Kidney tubule cell (primary cell): ENCODE data around the gene TGFBR2.

Source experiments
- DNase-seq: peaks from one replicate; pipeline ENCODE4 v3.0.0-alpha.2; 2018; ENCODE audit warnings: low spot score

Gene TGFBR2

DNA sequence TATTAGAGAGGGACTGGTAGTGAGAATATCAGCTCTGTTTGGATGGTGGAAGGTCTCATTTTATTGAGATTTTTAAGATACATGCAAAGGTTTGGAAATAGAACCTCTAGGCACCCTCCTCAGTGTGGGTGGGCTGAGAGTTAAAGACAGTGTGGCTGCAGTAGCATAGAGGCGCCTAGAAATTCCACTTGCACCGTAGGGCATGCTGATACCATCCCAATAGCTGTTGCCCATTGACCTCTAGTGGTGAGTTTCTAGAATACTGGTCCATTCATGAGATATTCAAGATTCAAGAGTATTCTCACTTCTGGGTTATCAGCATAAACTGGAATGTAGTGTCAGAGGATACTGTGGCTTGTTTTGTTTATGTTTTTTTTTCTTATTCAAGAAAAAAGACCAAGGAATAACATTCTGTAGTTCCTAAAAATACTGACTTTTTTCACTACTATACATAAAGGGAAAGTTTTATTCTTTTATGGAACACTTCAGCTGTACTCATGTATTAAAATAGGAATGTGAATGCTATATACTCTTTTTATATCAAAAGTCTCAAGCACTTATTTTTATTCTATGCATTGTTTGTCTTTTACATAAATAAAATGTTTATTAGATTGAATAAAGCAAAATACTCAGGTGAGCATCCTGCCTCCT, 87.2 kb downstream of the TGFBR2 start:
- peak; percentile 71 for DNase-seq

DNA sequence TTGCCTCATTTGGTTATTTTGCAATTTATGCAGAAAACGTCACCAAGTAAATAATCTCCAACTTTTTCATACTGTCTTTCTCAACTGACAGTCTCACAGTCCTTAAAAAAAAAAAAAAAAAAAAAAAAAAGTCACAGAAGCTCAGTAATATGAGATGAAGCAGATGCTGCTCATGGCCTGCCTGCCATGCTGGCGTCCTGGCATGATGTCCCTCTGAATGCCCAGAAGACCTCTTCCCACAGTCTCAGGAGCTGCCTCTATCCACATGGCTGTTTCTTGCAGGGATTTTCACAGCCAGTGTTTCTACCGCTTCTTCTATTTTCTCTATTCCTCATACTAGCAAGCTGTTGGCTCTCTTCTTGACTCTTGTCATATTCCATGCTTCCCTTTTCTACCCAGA, 87.7 kb downstream of the TGFBR2 start:
- DNase-seq = no peak

- DNase-seq = no peak
Observed at GRCh38 chr3:30694668-30695067, 88.3 kb downstream of the TGFBR2 start.

DNA sequence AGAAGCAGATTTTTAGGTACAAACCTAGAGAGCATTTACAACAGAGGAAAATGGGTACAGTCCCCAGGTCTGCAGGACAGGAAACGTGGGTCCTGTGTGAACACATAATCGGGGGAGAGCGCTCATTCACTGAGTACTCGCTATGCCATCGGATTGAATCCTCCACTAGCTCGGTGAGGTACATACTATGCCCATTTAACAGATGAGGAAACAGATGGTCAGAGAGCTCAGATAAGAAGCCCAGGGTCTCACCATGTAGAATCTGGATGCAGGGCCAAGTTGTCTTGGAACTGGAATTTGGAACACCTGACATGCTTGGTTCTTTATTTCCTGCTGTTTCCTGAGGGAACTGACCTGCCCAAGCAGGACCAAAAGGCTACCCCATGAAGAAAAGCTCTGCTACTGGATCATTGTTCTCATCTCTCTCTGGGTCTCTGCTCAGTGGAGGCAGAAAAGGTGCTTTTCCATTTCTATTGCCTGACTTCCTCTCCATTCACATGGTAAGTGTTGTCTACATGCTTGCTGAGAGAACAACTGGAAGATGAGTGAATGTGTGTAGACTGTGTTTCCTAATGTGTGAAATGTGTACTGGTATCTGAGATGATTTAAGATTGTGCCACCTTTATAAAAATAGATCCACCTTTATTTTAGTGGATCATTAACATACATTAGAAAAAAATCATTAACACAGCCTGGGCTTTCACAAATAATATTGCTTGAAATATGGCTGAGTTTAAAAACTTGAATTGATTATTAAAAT, 89.1 kb downstream of the TGFBR2 start:
- no peak for DNase-seq

DNA sequence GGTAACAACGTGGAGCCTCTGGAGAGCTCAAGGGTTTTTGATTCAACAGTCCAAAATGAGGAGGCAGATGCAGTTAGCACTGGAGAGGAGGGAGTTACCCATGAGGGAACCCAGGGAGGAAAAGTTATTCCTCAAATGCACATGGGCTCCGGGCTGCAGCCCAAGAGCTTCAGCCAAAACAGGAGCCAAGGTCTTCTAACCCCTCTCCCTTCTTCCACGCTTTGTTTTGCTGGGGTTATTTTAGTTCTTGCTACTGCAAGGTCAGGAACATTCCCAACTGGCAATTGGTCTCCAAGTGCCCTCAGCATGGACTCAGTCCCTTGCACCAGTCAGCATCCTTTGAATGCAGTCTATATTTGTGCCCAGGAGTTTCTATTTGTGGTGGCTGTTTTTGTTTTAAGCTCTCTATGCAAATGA, 90.0 kb downstream of the TGFBR2 start:
- DNase-seq = no peak

DNA sequence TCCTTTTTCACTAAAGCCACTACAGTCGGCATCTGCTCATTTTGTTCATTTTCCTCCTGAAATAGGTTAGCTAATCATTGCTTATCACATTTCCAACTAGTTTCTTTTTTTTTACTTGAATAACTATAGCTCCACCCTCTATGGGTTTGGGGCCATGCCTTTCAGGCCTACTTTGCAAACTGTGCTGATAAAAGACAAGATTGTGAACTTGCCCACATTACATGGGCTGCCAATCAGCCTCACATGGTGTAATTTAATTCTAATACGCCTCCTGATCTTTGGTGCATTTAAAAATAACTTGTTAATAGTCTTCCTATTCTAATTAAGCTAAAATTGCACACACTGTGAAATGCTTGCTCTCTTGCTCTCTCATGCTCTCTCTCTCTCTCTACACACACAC, 90.5 kb downstream of the TGFBR2 start:
- no peak for DNase-seq

- DNase-seq = no peak
Observed at GRCh38 chr3:30698549-30698948, 92.1 kb downstream of the TGFBR2 start.

GRCh38 chr3:30699927-30700326, 93.5 kb downstream of the TGFBR2 start:
- no peak for DNase-seq

- no peak for DNase-seq
Observed at GRCh38 chr3:30700702-30701321, 94.4 kb downstream of the TGFBR2 start.

- no peak for DNase-seq
Observed at GRCh38 chr3:30702038-30702827, 95.8 kb downstream of the TGFBR2 start.

DNA sequence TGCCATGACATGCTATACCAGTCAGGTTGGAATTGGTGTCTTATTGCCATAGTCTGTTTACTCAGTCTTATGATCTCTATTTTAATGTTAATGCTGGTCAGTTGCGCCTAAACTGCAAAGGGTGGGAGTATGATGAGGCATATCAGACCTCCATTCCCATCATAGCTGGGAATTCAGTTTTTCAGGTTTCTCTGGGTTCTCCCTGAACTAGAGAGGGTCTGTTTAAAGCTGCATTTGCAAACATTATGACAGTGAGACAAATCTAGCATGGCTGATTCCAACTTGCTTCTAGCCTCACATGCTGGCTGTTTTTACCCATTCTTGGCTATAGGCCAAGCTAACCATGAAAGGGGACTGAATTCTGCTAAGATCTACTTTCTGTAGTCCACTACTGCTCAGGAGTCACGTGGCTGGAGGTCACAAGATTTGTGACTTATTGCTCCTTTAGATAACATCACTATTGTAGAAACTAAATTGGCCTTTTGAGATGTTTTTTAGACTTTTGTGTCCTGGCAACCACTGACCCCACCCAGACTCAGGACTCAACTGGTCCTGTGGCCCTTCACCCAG, 96.5 kb downstream of the TGFBR2 start:
- DNase-seq = no peak

DNA sequence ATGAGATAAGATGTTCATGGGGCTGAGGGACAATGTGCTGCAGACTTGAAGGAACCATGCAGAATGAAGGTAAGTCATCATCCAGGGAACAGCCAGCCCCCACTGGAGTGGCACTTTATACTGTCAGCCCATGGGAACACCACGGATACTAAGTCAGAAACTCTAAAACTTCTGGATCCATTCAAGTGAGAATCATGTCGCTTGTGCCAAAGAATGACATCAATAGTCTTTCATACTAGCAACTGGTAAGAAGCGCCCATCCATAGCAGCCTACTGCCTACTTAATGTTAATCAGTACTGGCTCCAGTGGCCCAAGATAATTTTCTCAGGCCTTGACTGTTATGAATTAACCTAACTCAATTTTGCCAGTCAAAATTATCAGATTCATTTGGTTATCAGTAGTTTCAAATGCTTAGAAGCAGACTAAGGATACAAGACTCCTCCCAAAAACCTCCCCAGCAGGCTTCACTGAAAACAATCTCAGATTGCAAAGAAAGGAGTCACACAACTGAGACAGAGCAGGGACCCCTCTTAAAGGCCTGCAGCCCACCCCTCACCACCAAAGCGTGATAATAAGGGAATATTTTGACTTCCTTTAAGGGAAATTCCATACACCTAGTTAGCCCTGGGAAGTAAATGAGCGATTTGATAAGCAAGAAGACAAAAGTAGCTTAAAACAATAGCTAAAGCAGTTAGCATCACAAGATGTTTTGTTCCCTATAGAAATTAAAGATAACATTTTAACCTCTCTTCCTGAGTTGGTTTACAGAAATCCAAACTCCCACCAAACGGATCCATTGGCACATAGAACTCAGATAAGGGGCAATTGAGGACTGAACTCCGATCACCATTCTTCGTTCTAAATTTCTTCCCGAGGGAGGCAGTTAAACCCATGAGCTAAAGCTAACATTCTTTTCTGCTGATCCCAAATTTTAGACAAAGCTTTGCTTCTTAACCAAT, 98.8 kb downstream of the TGFBR2 start:
- DNase-seq = peak; percentile 72

DNA sequence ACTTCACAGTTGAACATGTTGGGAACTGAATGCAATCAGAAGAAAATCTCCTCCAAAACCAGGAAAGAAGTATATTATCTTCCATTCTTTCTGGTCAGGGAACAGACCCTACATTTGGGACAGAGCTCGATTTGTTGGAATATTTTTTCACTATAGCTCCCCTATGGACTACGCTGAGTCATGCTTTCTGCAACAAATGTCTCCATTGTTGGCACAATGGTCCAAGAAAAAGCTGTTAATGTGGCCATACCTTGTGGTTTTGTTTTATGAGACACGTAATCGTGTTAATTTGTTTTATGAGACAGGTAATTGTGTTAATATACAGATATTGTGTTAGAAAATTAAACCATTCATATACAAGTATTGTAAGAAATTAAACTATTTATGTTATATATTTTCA, 101.4 kb downstream of the TGFBR2 start:
- DNase-seq = no peak

GRCh38 chr3:30708472-30708871, 102.1 kb downstream of the TGFBR2 start:
- DNase-seq = peak; percentile 36

- DNase-seq = no peak
Observed at GRCh38 chr3:30710017-30710416, 103.6 kb downstream of the TGFBR2 start.

- DNase-seq = no peak
Observed at GRCh38 chr3:30711151-30711550, 104.8 kb downstream of the TGFBR2 start.

DNA sequence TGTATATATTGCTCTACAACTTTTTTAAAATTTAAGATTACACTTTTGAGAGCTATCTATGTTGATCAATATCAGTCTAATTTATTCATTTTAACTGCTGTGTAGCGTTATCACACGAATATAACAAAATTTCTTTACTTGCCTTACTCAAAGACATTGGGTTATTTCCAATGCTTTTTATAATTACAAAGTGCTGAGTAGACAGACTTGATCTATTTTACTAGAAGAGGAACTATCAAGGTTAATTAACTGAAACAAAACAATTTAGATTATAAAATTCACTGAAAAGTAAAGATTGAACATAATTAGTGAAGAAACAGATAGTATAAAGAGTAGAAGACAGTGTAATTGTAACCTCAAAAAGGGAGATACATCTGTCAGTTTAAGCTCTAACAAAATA, 105.5 kb downstream of the TGFBR2 start:
- no peak for DNase-seq

DNA sequence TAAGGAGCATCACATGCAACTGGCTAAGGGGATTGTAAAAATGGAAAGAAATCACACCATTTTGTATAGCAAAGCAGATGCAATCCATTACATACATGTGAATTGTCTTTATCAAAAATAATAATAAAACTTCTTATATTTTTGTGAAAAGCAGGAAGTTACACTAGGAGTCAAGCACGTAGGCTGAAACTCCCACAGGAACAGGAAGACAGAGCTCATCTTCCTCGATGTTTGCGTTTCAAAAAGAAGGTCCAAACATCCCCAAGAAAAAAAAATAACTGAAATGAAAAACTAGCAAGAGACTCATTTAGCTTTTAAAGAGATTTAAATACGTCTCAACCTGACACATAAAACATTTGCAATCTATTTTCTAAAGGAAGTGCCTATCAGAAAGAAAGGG, 106.6 kb downstream of the TGFBR2 start:
- no peak for DNase-seq

GRCh38 chr3:30713885-30714503, 107.6 kb downstream of the TGFBR2 start:
- DNase-seq = no peak

GRCh38 chr3:30719536-30719935, 113.1 kb downstream of the TGFBR2 start:
- DNase-seq = no peak
